ENCODE measurements around the gene MTERF1.

- TF ChIP-seq CTCF (IDR thresholded peaks at IDR 0.05; ENCODE audit: low read length): no peak
- TF ChIP-seq EZH2 (optimal IDR thresholded peaks at IDR 0.05; ENCODE audit: low read depth, low read length): no peak
- TF ChIP-seq EZH2phosphoT487 (IDR thresholded peaks at IDR 0.05; ENCODE audit: low read length): no peak
These were observed 16.4 kb downstream of the MTERF1 start for GRCh38 chr7:91864070-91864469.

Data from MM.1S (cell line).